NCI-H2227 treated with DMSO at 0.1 percent for 48 hours (cell line): Measurements from ENCODE around the gene MARS1.
A peak's percentile ranks its signal among the peaks of the same experiment; 100 is the strongest.

ENCODE experiments used
- DNase-seq: peaks from one replicate; lab custom pipeline; 2025; lab: John Stamatoyannopoulos, UW

MARS1 gene

GRCh38 chr12:57531836-57532235, 44.0 kb downstream of the MARS1 start:
- no peak for DNase-seq

GRCh38 chr12:57533108-57533507, 45.2 kb downstream of the MARS1 start:
- no peak for DNase-seq

GRCh38 chr12:57534250-57534649, 46.4 kb downstream of the MARS1 start:
- no peak for DNase-seq

GRCh38 chr12:57534991-57535543, 47.2 kb downstream of the MARS1 start:
- no peak for DNase-seq

- DNase-seq: no peak
Observed at GRCh38 chr12:57535764-57536596, 48.1 kb downstream of the MARS1 start.

- no peak for DNase-seq
Observed at GRCh38 chr12:57536597-57536942, 48.7 kb downstream of the MARS1 start.

- no peak for DNase-seq
Observed at GRCh38 chr12:57539134-57539768, 51.4 kb downstream of the MARS1 start.

- DNase-seq: peak; percentile 14
Observed at GRCh38 chr12:57541001-57541400, 53.1 kb downstream of the MARS1 start.

- no peak for DNase-seq
Observed at GRCh38 chr12:57541717-57542116, 53.8 kb downstream of the MARS1 start.

GRCh38 chr12:57543581-57543980, 55.7 kb downstream of the MARS1 start:
- DNase-seq: no peak

- DNase-seq: no peak
Observed at GRCh38 chr12:57545809-57546437, 58.1 kb downstream of the MARS1 start.

- DNase-seq: peak; percentile 92
Observed at GRCh38 chr12:57546438-57547287, 58.8 kb downstream of the MARS1 start, which contains the start of gene DCTN2. Gene DCTN2, minus strand, starts transcription at chr12:57547192. Its CDS starts 129 bp downstream, at chr12:57547063.

GRCh38 chr12:57547288-57548012, 59.6 kb downstream of the MARS1 start:
- DNase-seq: no peak

GRCh38 chr12:57548013-57548315, 60.1 kb downstream of the MARS1 start:
- DNase-seq: no peak

- no peak for DNase-seq
Observed at GRCh38 chr12:57548488-57548887, 60.6 kb downstream of the MARS1 start.

- no peak for DNase-seq
Observed at GRCh38 chr12:57549203-57549908, 61.5 kb downstream of the MARS1 start.

GRCh38 chr12:57549909-57550640, 62.2 kb downstream of the MARS1 start, which contains the start of gene KIF5A:
Gene KIF5A, plus strand, starts transcription at chr12:57550044. Its CDS starts 228 bp downstream, at chr12:57550272.
- peak; percentile 8 for DNase-seq

GRCh38 chr12:57550641-57551549, 63.0 kb downstream of the MARS1 start:
- DNase-seq: no peak
